GM23338 (cell line): ENCODE measurements around the gene CYP24A1. TPM values are rescaled to one million over a fixed set of nuclear protein-coding genes. Genes with fewer than 3 reads are reported as not detected.

Experiments
- CREB1 ChIP-seq: fragments of 250-450 bp; sonication (Bioruptor Pico); IDR thresholded peaks from 2 replicates; pipeline ENCODE4 v1.5.0; 2020; ENCODE audit warnings: low read depth, mild to moderate bottlenecking, moderate library complexity
- EZH2phosphoT487 ChIP-seq: fragments of 200-600 bp; sonication (generic); IDR thresholded peaks from one replicate; pipeline ENCODE4 v1.8.1; 2018; ENCODE audit warnings: antibody characterized with exemption; ENCODE audit not compliant: unreplicated experiment
- JUNB ChIP-seq: IDR thresholded peaks from one replicate; pipeline ENCODE4 v1.6.1; 2016; ENCODE audit warnings: antibody characterized with exemption; ENCODE audit not compliant: unreplicated experiment
- POLR2AphosphoS5 ChIP-seq: IDR thresholded peaks from 2 replicates; pipeline ENCODE4 v1.6.1; 2016; ENCODE audit warnings: antibody characterized with exemption, low read depth
- ZNF114 ChIP-seq: fragments of 250-450 bp; sonication (Bioruptor Pico); IDR thresholded peaks from 2 replicates; pipeline ENCODE4 v1.5.0; 2020; ENCODE audit warnings: mild to moderate bottlenecking, moderate library complexity
- ZNF331 ChIP-seq: fragments of 250-450 bp; sonication (Bioruptor Pico); IDR thresholded peaks from 2 replicates; pipeline ENCODE4 v1.5.0; 2020; ENCODE audit warnings: low read depth, mild to moderate bottlenecking, moderate library complexity
- polyA plus RNA-seq: library from polyadenylated mRNA; unstranded; fragments of >200 nt; fragmentation: Nextera tagmentation; extraction: Ambion mirVana; gene quantifications from 2 replicates; pipeline ENCODE4 v1.2.1, GENCODE V29; 2016
- total RNA-seq: library from RNA; depleted of rRNA; stranded (reverse); fragments of >200 nt; shearing (Covaris generic); gene quantifications from 2 replicates; pipeline ENCODE4 v1.2.3, GENCODE V29; 2014
- TF ChIP-seq, protein P1 (sequence below): fragments of 250-450 bp; sonication (Bioruptor Pico); IDR thresholded peaks from 2 replicates; pipeline ENCODE4 v1.5.0; 2020; ENCODE audit warnings: mild to moderate bottlenecking, moderate library complexity
- TF ChIP-seq, protein P2 (sequence below): IDR thresholded peaks from one replicate; pipeline ENCODE4 v1.6.1; 2018; ENCODE audit warnings: antibody characterized with exemption; ENCODE audit not compliant: unreplicated experiment
- TF ChIP-seq, protein P3 (sequence below): IDR thresholded peaks from 2 replicates; pipeline ENCODE4 v1.6.1; 2016; ENCODE audit warnings: antibody characterized with exemption

The CYP24A1 gene
- total and polyA plus RNA-seq, 2 experiments from 2014 or later = 0.10 TPM; not detected in 1

DNA sequence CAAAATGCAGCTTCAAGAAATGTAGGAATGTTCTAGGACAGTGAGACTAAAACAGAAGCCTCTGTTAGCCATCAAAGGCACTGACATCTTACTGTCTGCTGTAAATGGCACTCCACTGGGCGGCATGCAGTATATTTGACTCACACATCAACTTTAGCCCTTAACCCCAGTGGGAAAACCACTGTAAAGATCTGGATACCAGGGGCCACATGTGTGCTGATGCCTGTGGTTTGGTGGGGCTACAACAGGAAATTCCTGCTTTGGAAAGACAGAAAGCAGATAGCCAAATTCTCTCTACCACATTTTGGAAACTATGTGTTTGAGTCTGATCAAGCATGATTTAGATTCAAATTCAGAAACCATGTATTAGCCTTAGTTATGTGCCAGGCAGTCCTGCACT is 38.4 kb upstream of the CYP24A1 start (continued):
- TF ChIP-seq, protein P1, sequence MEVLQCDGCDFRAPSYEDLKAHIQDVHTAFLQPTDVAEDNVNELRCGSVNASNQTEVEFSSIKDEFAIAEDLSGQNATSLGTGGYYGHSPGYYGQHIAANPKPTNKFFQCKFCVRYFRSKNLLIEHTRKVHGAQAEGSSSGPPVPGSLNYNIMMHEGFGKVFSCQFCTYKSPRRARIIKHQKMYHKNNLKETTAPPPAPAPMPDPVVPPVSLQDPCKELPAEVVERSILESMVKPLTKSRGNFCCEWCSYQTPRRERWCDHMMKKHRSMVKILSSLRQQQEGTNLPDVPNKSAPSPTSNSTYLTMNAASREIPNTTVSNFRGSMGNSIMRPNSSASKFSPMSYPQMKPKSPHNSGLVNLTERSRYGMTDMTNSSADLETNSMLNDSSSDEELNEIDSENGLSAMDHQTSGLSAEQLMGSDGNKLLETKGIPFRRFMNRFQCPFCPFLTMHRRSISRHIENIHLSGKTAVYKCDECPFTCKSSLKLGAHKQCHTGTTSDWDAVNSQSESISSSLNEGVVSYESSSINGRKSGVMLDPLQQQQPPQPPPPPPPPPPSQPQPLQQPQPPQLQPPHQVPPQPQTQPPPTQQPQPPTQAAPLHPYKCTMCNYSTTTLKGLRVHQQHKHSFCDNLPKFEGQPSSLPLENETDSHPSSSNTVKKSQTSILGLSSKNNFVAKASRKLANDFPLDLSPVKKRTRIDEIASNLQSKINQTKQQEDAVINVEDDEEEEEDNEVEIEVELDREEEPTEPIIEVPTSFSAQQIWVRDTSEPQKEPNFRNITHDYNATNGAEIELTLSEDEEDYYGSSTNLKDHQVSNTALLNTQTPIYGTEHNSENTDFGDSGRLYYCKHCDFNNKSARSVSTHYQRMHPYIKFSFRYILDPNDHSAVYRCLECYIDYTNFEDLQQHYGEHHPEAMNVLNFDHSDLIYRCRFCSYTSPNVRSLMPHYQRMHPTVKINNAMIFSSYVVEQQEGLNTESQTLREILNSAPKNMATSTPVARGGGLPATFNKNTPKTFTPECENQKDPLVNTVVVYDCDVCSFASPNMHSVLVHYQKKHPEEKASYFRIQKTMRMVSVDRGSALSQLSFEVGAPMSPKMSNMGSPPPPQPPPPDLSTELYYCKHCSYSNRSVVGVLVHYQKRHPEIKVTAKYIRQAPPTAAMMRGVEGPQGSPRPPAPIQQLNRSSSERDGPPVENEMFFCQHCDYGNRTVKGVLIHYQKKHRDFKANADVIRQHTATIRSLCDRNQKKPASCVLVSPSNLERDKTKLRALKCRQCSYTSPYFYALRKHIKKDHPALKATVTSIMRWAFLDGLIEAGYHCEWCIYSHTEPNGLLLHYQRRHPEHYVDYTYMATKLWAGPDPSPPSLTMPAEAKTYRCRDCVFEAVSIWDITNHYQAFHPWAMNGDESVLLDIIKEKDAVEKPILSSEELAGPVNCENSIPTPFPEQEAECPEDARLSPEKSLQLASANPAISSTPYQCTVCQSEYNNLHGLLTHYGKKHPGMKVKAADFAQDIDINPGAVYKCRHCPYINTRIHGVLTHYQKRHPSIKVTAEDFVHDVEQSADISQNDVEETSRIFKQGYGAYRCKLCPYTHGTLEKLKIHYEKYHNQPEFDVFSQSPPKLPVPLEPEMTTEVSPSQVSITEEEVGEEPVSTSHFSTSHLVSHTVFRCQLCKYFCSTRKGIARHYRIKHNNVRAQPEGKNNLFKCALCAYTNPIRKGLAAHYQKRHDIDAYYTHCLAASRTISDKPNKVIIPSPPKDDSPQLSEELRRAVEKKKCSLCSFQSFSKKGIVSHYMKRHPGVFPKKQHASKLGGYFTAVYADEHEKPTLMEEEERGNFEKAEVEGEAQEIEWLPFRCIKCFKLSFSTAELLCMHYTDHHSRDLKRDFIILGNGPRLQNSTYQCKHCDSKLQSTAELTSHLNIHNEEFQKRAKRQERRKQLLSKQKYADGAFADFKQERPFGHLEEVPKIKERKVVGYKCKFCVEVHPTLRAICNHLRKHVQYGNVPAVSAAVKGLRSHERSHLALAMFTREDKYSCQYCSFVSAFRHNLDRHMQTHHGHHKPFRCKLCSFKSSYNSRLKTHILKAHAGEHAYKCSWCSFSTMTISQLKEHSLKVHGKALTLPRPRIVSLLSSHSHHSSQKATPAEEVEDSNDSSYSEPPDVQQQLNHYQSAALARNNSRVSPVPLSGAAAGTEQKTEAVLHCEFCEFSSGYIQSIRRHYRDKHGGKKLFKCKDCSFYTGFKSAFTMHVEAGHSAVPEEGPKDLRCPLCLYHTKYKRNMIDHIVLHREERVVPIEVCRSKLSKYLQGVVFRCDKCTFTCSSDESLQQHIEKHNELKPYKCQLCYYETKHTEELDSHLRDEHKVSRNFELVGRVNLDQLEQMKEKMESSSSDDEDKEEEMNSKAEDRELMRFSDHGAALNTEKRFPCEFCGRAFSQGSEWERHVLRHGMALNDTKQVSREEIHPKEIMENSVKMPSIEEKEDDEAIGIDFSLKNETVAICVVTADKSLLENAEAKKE (CRISPR knock-in tag) = no peak
- TF ChIP-seq ZNF114 (CRISPR knock-in tag) (no peak), CREB1 (CRISPR knock-in tag) (no peak), EZH2phosphoT487 (no peak), JUNB (no peak), ZNF331 (no peak), POLR2AphosphoS5 (no peak)
- TF ChIP-seq, protein P2, sequence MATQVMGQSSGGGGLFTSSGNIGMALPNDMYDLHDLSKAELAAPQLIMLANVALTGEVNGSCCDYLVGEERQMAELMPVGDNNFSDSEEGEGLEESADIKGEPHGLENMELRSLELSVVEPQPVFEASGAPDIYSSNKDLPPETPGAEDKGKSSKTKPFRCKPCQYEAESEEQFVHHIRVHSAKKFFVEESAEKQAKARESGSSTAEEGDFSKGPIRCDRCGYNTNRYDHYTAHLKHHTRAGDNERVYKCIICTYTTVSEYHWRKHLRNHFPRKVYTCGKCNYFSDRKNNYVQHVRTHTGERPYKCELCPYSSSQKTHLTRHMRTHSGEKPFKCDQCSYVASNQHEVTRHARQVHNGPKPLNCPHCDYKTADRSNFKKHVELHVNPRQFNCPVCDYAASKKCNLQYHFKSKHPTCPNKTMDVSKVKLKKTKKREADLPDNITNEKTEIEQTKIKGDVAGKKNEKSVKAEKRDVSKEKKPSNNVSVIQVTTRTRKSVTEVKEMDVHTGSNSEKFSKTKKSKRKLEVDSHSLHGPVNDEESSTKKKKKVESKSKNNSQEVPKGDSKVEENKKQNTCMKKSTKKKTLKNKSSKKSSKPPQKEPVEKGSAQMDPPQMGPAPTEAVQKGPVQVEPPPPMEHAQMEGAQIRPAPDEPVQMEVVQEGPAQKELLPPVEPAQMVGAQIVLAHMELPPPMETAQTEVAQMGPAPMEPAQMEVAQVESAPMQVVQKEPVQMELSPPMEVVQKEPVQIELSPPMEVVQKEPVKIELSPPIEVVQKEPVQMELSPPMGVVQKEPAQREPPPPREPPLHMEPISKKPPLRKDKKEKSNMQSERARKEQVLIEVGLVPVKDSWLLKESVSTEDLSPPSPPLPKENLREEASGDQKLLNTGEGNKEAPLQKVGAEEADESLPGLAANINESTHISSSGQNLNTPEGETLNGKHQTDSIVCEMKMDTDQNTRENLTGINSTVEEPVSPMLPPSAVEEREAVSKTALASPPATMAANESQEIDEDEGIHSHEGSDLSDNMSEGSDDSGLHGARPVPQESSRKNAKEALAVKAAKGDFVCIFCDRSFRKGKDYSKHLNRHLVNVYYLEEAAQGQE = no peak
- TF ChIP-seq, protein P3, sequence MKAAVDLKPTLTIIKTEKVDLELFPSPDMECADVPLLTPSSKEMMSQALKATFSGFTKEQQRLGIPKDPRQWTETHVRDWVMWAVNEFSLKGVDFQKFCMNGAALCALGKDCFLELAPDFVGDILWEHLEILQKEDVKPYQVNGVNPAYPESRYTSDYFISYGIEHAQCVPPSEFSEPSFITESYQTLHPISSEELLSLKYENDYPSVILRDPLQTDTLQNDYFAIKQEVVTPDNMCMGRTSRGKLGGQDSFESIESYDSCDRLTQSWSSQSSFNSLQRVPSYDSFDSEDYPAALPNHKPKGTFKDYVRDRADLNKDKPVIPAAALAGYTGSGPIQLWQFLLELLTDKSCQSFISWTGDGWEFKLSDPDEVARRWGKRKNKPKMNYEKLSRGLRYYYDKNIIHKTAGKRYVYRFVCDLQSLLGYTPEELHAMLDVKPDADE = no peak
